AG04450 (cell line): ENCODE results near the gene MACROD2. TPM values are rescaled to one million over a fixed set of nuclear protein-coding genes. Genes with fewer than 3 reads are reported as not detected.

Source experiments
- CTCF ChIA-PET: fragments of 300-600, 350-600 bp; formaldehyde crosslinking; extraction: SDS; loops from one replicate; lab custom pipeline; 2022; ENCODE audit warnings: antibody characterized with exemption, inconsistent platforms; lab: Charles Lee
- POLR2A ChIA-PET: fragments of 350-600 bp; formaldehyde crosslinking; extraction: SDS; loops from one replicate; lab custom pipeline; 2021; ENCODE audit warnings: antibody characterized with exemption, inconsistent platforms; lab: Yijun Ruan, JAX
- DNase-seq: peaks from one replicate; pipeline ENCODE4 v3.0.0-alpha.2; 2011; ENCODE audit warnings: low read depth, low spot score
- H3K27ac ChIP-seq: one replicate; pipeline ENCODE4 v1.5.1; 2012; ENCODE audit warnings: low read depth, low read length, control low read depth
- H3K27me3 ChIP-seq: one replicate; pipeline ENCODE4 v1.6.0; 2012; ENCODE audit warnings: low read length; ENCODE audit not compliant: control insufficient read depth, insufficient read depth
- H3K4me3 ChIP-seq: 2 replicates; pipeline ENCODE4 v1.5.1; 2011; ENCODE audit warnings: mild to moderate bottlenecking, low read depth, low read length, control low read depth
- H3K9me3 ChIP-seq: 2 replicates; pipeline ENCODE4 v1.5.1; 2012; ENCODE audit warnings: low read length; ENCODE audit not compliant: control insufficient read depth, insufficient read depth
- polyA plus RNA-seq: library from polyadenylated mRNA; depleted of rRNA; stranded (reverse); fragments of >200 nt; gene quantifications from 2 replicates; pipeline ENCODE4 v1.2.3, GENCODE V29; 2011
- TF ChIP-seq, protein P1 (sequence below): IDR thresholded peaks from 2 replicates; pipeline ENCODE4 v1.5.1; 2011; ENCODE audit warnings: low read depth, low read length, control low read depth, inconsistent platforms

Gene MACROD2
- polyA plus RNA-seq, 1 experiment = 0.02 TPM

DNA sequence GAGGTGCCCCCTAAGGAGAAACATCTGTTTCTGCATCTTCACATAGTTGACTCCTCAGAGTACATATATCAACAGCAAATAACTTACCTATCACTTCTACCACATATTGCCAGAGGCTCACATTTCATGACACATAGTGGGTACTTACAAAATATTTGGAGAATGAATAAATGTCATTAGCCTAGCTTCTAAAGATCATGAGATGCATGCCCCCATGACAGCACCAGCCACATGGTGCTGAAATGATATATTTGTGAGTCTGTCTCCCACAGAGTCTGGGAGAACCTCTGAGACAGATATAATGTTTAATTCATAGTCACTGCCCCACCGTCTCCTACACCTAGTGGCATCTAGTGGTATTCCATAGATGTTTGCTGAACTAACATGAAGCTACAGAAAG is 2022.3 kb downstream of the MACROD2 start:
- Histone ChIP-seq H3K27me3 (no peaks in the 10 kb centered on the region), H3K9me3 (no peaks in the 10 kb centered on the region), H3K27ac (no peak overlapping the region), H3K4me3 (no peak overlapping the region)
- CTCF ChIA-PET = no interaction called here
- no peak for DNase-seq
- POLR2A ChIA-PET = no interaction called here
- TF ChIP-seq, protein P1, sequence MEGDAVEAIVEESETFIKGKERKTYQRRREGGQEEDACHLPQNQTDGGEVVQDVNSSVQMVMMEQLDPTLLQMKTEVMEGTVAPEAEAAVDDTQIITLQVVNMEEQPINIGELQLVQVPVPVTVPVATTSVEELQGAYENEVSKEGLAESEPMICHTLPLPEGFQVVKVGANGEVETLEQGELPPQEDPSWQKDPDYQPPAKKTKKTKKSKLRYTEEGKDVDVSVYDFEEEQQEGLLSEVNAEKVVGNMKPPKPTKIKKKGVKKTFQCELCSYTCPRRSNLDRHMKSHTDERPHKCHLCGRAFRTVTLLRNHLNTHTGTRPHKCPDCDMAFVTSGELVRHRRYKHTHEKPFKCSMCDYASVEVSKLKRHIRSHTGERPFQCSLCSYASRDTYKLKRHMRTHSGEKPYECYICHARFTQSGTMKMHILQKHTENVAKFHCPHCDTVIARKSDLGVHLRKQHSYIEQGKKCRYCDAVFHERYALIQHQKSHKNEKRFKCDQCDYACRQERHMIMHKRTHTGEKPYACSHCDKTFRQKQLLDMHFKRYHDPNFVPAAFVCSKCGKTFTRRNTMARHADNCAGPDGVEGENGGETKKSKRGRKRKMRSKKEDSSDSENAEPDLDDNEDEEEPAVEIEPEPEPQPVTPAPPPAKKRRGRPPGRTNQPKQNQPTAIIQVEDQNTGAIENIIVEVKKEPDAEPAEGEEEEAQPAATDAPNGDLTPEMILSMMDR = no peak

DNA sequence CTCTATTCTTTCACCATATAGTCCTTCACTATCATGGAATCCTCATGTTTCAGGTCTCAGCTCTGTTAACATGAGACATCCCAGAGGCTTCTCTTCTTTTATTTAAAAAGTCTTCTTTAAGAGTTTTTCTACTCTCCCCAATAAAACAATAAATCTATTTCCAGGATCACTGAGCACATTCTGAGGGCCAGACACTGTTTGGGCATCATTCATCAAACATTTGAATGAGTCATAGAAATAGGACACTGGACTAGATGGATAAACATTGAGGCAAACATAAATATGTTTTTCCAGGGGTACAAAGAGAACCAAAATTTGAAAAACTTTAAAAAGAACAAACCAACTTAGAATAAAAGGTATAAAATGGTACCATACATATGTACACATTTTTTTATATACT is 2023.6 kb downstream of the MACROD2 start:
- TF ChIP-seq, protein P1 = no peak

DNA sequence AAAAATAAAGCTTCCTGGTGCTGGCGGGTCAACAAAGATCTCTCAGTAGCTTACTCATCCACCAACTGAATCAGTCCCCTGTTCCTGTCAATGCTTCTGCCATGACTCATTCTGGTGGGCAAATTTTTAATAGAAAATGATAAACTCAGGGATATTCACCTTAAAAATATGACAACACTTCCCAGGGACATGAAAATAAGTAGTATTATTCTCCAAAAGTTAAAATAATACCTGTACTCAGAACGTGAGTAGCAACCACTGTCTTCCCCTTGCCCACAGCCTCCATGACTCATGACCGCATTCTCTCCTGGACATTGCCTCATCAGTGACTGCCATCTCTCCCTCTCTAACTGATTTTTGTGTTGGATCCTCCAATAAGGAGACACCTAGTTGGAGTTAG is 2025.7 kb downstream of the MACROD2 start:
- H3K27me3 ChIP-seq = no peaks in the 10 kb centered on the region
- ChIA-PET CTCF (interaction anchor here (3.1 kb wide), 1 partner anchor 14 kb away, joined by 9 read pairs; no protein-coding TSS in a partner anchor), POLR2A (no interaction called here)
- no peak for DNase-seq
- no peaks in the 10 kb centered on the region for H3K9me3 ChIP-seq
- H3K27ac ChIP-seq = no peak overlapping the region
- H3K4me3 ChIP-seq = no peak overlapping the region
- TF ChIP-seq, protein P1 = no peak

More for the DNA sequence above, 2023.6 kb downstream of the MACROD2 start:
- ChIA-PET CTCF (no interaction called here), POLR2A (no interaction called here)
- no peaks in the 10 kb centered on the region for H3K27me3 ChIP-seq
- no peak overlapping the region for H3K27ac ChIP-seq
- H3K9me3 ChIP-seq = no peaks in the 10 kb centered on the region
- DNase-seq = no peak
- H3K4me3 ChIP-seq = no peak overlapping the region

DNA sequence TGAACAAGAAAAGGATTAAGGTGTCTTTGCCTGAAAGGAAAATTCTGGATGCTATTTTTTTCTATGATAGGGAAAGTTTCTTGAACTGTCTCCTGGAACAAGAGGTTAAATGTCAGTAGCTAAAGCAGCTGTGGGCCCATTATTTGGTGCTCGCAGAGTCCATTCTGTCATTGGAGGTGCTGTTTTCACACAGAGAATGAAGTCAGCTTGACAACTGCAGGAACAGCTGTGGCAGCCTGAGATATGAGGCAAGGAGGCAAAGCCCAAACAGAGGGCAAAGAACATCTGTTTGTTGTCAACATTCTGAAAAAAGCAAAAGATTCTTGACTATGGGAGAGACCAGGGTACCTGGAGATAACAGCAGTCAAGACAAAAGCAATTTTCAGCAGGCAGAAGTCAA is 2029.8 kb downstream of the MACROD2 start:
- CTCF ChIA-PET = no interaction called here
- no peak overlapping the region for H3K27ac ChIP-seq
- TF ChIP-seq, protein P1 = no peak
- no peaks in the 10 kb centered on the region for H3K9me3 ChIP-seq
- no peaks in the 10 kb centered on the region for H3K27me3 ChIP-seq
- DNase-seq = no peak
- no peak overlapping the region for H3K4me3 ChIP-seq
- POLR2A ChIA-PET = no interaction called here

DNA sequence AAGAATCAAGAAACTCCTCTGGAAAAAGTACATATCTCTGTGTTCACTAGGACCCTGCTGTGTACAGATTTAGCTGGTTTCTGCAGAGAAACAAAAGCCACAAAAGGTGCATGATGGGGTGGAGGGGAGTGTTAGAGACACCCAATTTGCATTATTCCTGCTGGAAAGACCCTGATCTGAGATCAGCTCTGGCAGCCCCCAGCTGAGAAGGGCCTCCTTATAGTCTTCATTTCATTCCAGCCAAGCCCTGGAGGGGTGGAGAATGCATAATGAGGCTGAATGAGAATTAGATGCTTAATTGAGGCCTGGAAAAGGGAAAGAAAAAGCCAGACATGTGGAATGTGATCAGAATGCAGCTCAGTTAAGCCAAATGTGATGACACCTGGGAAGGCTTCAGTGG is 2032.4 kb downstream of the MACROD2 start:
- ChIA-PET POLR2A (no interaction called here), CTCF (no interaction called here)
- no peaks in the 10 kb centered on the region for H3K27me3 ChIP-seq
- H3K9me3 ChIP-seq = no peaks in the 10 kb centered on the region
- H3K27ac ChIP-seq = no peak overlapping the region
- no peak overlapping the region for H3K4me3 ChIP-seq
- no peak for DNase-seq
- TF ChIP-seq, protein P1 = no peak
